HG03342 (cell line): ENCODE results near the gene UBQLN4.
"Not testable (repeated sequence)": the region's sequence is repeated elsewhere in the genome, so short reads cannot be mapped to it uniquely, and the experiment has no call there.

Experiments
- ATAC-seq: cut with Tn5 transposase; IDR thresholded peaks from one replicate; pipeline ENCODE4 v1.9.1; 2021; ENCODE audit warnings: mild to moderate bottlenecking, moderate library complexity; ENCODE audit not compliant: unreplicated experiment

Gene UBQLN4

GRCh38 chr1:156062189-156062588 lies 8.6 kb upstream of the UBQLN4 start:
- ATAC-seq, result no peak

DNA sequence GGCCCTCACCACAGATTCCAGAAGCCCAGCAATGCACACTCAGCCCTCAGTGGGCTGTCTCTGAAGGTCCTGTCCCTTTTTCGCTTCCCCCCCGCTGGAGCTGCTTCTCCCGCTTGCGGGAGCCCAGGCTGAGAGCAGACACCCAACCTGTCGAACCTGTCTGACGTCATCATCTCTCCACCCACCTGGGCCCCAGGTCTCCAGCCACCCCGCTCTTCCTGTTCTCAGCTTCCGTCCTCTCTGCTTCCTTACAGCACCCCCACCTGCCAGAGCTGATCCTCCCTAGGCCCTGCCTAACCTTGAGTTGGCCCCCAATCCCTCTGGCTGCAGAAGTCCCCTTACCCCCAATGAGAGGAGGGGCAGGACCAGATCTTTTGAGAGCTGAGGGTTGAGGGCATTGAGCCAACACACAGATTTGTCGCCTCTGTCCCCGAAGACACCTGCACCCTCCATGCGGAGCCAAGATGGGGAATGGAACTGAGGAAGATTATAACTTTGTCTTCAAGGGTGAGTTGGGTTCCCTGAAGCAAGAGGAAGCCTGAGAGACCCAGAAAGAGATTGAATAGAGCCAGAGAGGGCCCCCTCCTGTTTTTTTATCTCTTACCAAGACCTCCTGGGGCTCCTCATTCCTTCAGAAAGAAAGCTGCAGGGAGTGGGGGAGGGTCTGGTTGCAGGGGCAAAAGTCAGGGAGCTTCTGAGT lies 7.5 kb upstream of the UBQLN4 start, which contains the start of gene RAB25:
Gene RAB25, plus strand, starts transcription at position 224 of the 700 bp plus-strand sequence. Its CDS starts 241 bp downstream, at position 465.
- no peak for ATAC-seq

DNA sequence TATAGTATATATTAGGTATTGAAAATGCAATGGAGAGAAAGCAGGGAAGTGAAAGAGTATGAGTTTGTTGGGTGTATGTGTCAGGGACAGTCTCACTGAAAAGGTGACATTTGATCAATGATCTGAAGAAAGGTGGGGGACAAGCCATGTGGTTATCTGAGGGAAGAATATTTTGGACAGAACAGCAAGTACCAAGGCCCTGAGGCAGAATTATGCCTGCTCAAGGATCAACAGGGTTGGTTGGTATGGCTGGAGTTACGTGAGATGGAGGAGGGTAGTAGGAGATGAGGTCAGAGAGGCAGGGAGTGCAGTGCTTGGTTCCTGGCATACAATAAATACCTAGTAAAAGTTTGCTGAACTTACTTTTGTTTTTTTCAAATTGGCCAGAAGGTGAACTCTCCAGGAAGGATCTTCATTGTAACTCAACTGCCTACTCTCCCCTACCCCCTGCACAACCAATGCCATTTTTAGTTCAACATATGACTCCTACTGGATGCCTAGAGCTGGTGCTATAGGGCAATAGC lies 2.8 kb upstream of the UBQLN4 start:
- no peak for ATAC-seq

DNA sequence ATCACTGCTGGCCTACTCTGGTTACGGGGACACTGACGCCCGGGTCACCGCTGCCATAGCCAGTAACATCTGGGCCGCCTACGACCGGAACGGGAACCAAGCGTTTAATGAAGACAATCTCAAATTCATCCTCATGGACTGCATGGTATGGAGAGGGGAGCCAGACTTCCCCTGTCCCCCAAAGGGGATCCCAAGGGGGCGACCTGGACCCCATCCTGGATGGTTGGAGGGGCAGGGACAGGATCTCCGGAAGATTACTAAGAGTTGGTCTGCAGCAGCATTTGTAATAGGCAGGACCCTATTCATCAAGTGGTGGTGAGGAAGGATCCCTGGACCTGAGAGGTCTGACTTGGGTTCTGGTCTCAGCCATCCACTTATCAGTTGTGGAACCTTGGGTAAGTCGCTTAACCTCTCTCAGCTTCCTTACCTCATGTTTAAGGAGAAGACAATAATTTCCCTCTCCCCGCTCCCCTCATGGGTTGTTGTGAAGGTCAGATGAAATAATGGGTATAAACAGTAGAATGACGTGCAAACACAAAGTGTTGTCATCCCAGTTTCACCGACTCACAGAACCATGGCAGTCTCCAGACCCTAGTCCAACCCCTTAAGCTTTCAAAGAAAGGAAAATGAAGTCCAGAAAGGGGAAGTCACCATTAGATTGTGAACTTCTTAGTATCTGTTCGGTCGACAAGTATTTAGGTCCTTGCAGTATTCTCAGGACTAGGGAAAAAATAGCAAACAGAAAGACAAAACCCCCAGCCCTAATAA lies 1.9 kb upstream of the UBQLN4 start:
- no peak for ATAC-seq

DNA sequence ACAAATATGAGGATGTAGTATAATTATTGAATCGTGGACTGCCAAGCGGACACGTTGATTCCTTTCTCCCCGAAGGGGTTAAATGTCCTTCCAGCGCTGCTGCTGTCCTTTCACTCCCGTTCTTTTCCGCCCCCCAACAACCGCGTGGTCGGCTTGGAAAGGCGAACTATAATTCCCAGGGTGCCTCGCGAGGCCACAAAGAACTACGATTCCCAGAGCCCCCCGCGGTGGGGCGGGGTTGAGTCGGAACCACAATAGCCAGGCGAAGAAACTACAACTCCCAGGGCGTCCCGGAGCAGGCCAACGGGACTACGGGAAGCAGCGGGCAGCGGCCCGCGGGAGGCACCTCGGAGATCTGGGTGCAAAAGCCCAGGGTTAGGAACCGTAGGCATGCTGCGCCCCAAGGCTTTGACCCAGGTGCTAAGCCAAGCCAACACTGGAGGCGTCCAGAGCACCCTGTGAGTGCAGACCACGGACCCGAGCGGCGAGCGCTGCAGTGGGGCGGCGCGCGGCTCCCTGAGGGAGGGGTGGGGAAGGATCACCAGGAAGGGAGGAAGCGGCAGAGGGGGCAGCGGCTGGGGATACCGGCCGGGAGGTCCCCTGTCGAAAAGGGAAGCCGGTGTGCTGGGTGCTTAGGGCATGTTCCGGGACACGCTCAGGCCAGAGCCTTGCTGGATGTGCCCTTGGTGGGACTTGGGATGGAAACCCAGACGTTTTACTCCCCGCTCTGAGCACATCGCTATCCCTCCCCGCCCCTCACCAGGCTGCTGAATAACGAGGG lies 1.1 kb upstream of the UBQLN4 start, which contains the start of gene LAMTOR2:
Gene LAMTOR2, plus strand, starts transcription at position 283 of the 781 bp plus-strand sequence. Its CDS starts 108 bp downstream, at position 391.
- peak; percentile 75 for ATAC-seq

DNA sequence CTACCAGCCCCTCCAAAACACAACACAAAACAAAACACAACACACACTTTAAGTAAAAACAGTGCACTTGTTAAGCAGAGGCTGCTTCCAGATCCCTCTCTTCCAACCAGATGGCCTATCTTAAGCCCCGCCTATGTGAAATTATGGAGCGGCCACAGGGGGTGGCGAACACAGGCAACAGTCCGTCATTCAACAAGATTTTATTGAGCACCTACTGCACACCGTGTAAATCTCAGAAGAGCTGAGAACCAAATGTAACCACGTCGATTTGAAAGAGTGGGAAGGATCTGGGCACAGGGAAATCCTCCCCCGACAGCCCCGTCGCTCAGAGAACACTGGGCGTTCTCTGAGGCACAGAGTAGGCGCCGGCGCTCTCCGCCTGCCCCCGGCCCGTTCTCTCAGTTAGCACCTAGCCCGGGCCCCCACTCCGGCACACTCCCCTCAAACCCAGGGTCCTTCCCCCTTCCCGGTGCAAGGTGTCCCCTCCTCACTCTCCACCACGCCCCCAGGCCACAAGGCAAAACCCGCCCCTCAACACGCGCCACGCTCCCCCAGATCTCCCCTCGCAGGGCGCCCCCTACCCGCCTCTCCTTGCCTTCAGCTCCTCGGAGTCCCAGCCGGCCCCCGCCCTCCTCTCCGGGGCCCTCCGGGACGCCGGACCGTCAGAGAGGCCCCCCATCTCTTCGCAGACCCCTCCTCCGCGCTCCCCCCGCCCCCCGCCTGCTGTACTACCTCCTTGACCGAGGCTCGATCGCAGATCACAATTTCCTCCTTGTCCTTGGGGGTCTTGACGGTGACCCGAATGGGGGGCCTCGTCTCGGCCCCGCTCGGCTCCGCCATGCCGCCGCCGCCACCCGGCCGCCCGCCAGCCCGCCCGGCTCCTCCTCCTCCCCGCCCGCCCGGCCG lies 483 bp downstream of the UBQLN4 start:
- no peak for ATAC-seq

- ATAC-seq, result no peak
These were observed 2.4 kb downstream of the UBQLN4 start for GRCh38 chr1:156051011-156051725.

GRCh38 chr1:156050376-156050775 lies 3.2 kb downstream of the UBQLN4 start:
- no peak for ATAC-seq

GRCh38 chr1:156048663-156049258 lies 4.8 kb downstream of the UBQLN4 start:
- ATAC-seq, result no peak

GRCh38 chr1:156045076-156045475 lies 8.5 kb downstream of the UBQLN4 start:
- ATAC-seq, result no peak

- no peak for ATAC-seq
These were observed 10.8 kb downstream of the UBQLN4 start for GRCh38 chr1:156042828-156043227.

GRCh38 chr1:156034991-156035390 lies 18.6 kb downstream of the UBQLN4 start:
- ATAC-seq, result not testable (repeated sequence)

- ATAC-seq, result no peak
These were observed 20.6 kb downstream of the UBQLN4 start for GRCh38 chr1:156033011-156033410.

- ATAC-seq, result no peak
These were observed 27.0 kb downstream of the UBQLN4 start for GRCh38 chr1:156026588-156026987.

GRCh38 chr1:156025876-156026275 lies 27.7 kb downstream of the UBQLN4 start:
- no peak for ATAC-seq

GRCh38 chr1:156024801-156025200 lies 28.8 kb downstream of the UBQLN4 start:
- no peak for ATAC-seq

GRCh38 chr1:156021954-156022353 lies 31.6 kb downstream of the UBQLN4 start:
- no peak for ATAC-seq

DNA sequence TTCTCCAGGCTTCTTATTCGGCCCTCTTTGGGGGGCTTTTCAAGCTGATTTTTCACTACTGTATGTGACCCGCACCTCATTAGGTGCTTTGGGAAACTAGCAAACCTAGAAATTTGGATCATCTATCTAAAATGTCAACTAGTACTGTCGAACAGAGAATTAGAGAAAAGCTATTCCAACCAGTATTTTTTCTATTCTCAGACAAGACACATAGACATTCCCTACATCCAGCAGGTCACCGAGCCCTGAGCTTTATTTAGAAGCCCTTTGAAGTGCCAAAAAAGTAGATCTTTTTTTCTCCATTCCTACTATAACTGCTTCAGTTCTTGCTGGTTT lies 32.5 kb downstream of the UBQLN4 start:
- ATAC-seq, result no peak
